Keratinocyte (primary cell): ENCODE data around the gene CCDC33. TPM values are rescaled to one million over a fixed set of nuclear protein-coding genes. Genes with fewer than 3 reads are reported as not detected.

Experiments used
- DNase-seq: peaks from one replicate; pipeline ENCODE4 v3.0.0-alpha.2; 2011; ENCODE audit warnings: low read depth, missing footprints, low spot score
- FAIRE-seq: peaks from 2 replicates; lab custom pipeline; 2011; peaks lifted over from hg19 to GRCh38; lab: Jason Lieb, UNC
- H2AFZ ChIP-seq: 2 replicates; pipeline ENCODE4 v1.6.0; 2012; ENCODE audit warnings: low read length, control low read depth, inconsistent platforms; ENCODE audit not compliant: control insufficient read depth
- H3K27ac ChIP-seq: 2 replicates; pipeline ENCODE4 v1.5.1; 2011; ENCODE audit warnings: low read length; ENCODE audit not compliant: control insufficient read depth, insufficient read depth
- H3K27me3 ChIP-seq: 3 replicates; pipeline ENCODE4 v1.6.0; 2011; ENCODE audit warnings: low read length; ENCODE audit not compliant: control insufficient read depth, insufficient read depth; ENCODE audit errors: extremely low read depth
- H3K36me3 ChIP-seq, 2 experiments: 2 replicates in 1 of 2; 3 replicates in 1 of 2; pipeline ENCODE4 v1.5.1; 2011; ENCODE audit warnings: low read length in 2 of 2, mild to moderate bottlenecking in 1 of 2; ENCODE audit not compliant: control insufficient read depth in 2 of 2, insufficient read depth in 2 of 2; ENCODE audit errors: extremely low read depth in 1 of 2
- H3K4me1 ChIP-seq: 3 replicates; pipeline ENCODE4 v1.5.1; 2011; ENCODE audit warnings: low read length; ENCODE audit not compliant: control insufficient read depth, insufficient read depth; ENCODE audit errors: extremely low read depth
- H3K4me2 ChIP-seq: 3 replicates; pipeline ENCODE4 v1.6.0; 2011; ENCODE audit warnings: low read depth, low read length; ENCODE audit not compliant: control insufficient read depth, insufficient read depth; ENCODE audit errors: extremely low read depth
- H3K4me3 ChIP-seq, 3 experiments: fragments of 200-600 bp in 1 of 3; sonication (generic) in 1 of 3; 2 replicates in 2 of 3; 3 replicates in 1 of 3; pipeline ENCODE4 v1.5.1; 2011 to 2016; ENCODE audit warnings: low read length in 3 of 3, mild to moderate bottlenecking in 3 of 3, control low read depth in 2 of 3, inconsistent platforms in 1 of 3, low read depth in 1 of 3, mixed read lengths in 1 of 3, mixed run types in 1 of 3, moderate library complexity in 1 of 3; ENCODE audit not compliant: control insufficient read depth in 2 of 3, insufficient read depth in 2 of 3; ENCODE audit errors: extremely low read depth in 1 of 3
- H3K79me2 ChIP-seq: 2 replicates; pipeline ENCODE4 v1.6.0; 2012; ENCODE audit warnings: low read length; ENCODE audit not compliant: control insufficient read depth, insufficient read depth
- H3K9ac ChIP-seq: 3 replicates; pipeline ENCODE4 v1.6.0; 2011; ENCODE audit warnings: low read length; ENCODE audit not compliant: control insufficient read depth, insufficient read depth; ENCODE audit errors: extremely low read depth
- H3K9me1 ChIP-seq: 3 replicates; pipeline ENCODE4 v1.6.0; 2011; ENCODE audit warnings: low read length; ENCODE audit not compliant: control insufficient read depth, insufficient read depth; ENCODE audit errors: extremely low read depth
- H3K9me3 ChIP-seq: 2 replicates; pipeline ENCODE4 v1.5.1; 2012; ENCODE audit warnings: low read depth, low read length; ENCODE audit not compliant: control insufficient read depth
- H4K20me1 ChIP-seq: 3 replicates; pipeline ENCODE4 v1.6.0; 2011; ENCODE audit warnings: low read length; ENCODE audit not compliant: control insufficient read depth, insufficient read depth; ENCODE audit errors: extremely low read depth
- CTCF ChIP-seq, 3 experiments: IDR thresholded peaks in 1 of 3; conservative IDR thresholded peaks in 1 of 3; optimal IDR thresholded peaks in 1 of 3; 2 replicates in 2 of 3; 3 replicates in 1 of 3; pipeline versions ENCODE3 to v1.5.1; 2011; ENCODE audit warnings: low read length in 3 of 3, mild to moderate bottlenecking in 3 of 3, moderate library complexity in 2 of 3, control low read depth in 1 of 3, inconsistent platforms in 1 of 3; ENCODE audit not compliant: insufficient read depth in 2 of 3; ENCODE audit errors: extremely low read depth in 1 of 3
- EZH2 ChIP-seq: IDR thresholded peaks from one replicate; pipeline ENCODE4 v1.6.1; 2012; ENCODE audit warnings: inconsistent platforms, mild to moderate bottlenecking, low read length, moderate library complexity
- dilution Hi-C: fragments of 300-500 bp; cut with MboI; formaldehyde crosslinking; loops from one replicate; pipeline ENCODE4 v1.7.0; 2020; ENCODE audit warnings: low sequenced_read_pairs; ENCODE audit not compliant: extremely low pct_ligation_motif_present
- polyA plus RNA-seq, 5 experiments: library from polyadenylated mRNA; depleted of rRNA in 3 of 5; stranded (reverse) in 3 of 5; stranded (forward) in 1 of 5; unstranded in 1 of 5; fragments of >200 nt; gene quantifications; 1 replicate in 1 of 5; 2 replicates in 3 of 5; 3 replicates in 1 of 5; pipeline versions ENCODE4 v1.2.1 to v1.2.3, GENCODE V29; 2011 to 2012; ENCODE audit warnings: missing spikeins in 2 of 5, low read depth in 1 of 5, low replicate concordance in 1 of 5

The CCDC33 gene
- polyA plus RNA-seq, 1 donor (not counting 4 experiments of a cell fraction or from before 2014, with no cell fraction given), result not detected

DNA sequence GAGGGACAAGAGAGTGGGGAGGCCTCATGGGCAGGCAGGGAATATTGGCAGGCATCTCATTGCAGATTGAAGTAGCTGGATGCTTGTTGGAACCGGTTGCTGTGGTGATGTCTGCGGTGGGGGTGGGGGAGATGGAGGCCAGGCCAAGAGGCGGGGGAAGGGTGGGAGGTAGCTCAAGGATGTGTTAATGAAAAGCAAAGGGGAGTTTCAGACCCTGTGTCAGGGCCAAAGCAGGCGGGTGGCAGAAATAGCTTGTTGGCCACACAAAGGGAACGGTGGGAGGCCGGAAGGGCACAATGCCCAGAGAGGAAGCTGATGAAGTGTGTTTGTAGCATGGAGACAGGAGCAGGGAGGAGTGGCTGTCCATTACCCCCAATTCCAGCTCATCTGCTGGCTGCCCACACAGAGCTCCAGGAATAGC, 28.0 kb downstream of the CCDC33 start:
- Histone ChIP-seq H3K79me2 (no peaks in the 10 kb centered on the region), H3K4me3 (no peak overlapping the region), H3K4me2 (no peak overlapping the region), H3K9me1 (no peaks in the 10 kb centered on the region), H3K27ac (no peak overlapping the region), H3K4me1 (no peaks in the 10 kb centered on the region), H4K20me1 (no peaks in the 10 kb centered on the region), H3K27me3 (peaks cover 23% of the 10 kb centered on the region), H2AFZ (no peak overlapping the region), H3K9ac (no peak overlapping the region), H3K9me3 (no peaks in the 10 kb centered on the region), H3K36me3 (no peaks in the 10 kb centered on the region)
- FAIRE-seq (no peak), DNase-seq (no peak)
- dilution Hi-C loops, result no loop called here
- TF ChIP-seq CTCF (optimal IDR thresholded peaks at IDR 0.05 in 1 of 3, IDR thresholded peaks at IDR 0.05 in 1 of 3, conservative IDR thresholded peaks at IDR 0.05 in 1 of 3; ENCODE audit: extremely low read depth in 1 of 3, insufficient read depth in 2 of 3, low read length in 3 of 3), result no peak
- no peak for TF ChIP-seq EZH2

GRCh38 chr15:74265046-74265639, 29.0 kb downstream of the CCDC33 start:
- no peak overlapping the region for H2AFZ ChIP-seq
- dilution Hi-C loops, result no loop called here
- no peaks in the 10 kb centered on the region for H3K9me1 ChIP-seq
- no peak overlapping the region for H3K4me3 ChIP-seq
- H3K9me3 ChIP-seq, result no peaks in the 10 kb centered on the region
- no peak for FAIRE-seq
- DNase-seq, result no peak
- H4K20me1 ChIP-seq, result no peaks in the 10 kb centered on the region
- H3K79me2 ChIP-seq, result no peaks in the 10 kb centered on the region
- H3K36me3 ChIP-seq, result no peaks in the 10 kb centered on the region
- H3K4me1 ChIP-seq, result no peaks in the 10 kb centered on the region
- TF ChIP-seq EZH2 (no peak), CTCF (optimal IDR thresholded peaks at IDR 0.05 in 1 of 3, IDR thresholded peaks at IDR 0.05 in 1 of 3, conservative IDR thresholded peaks at IDR 0.05 in 1 of 3; ENCODE audit: extremely low read depth in 1 of 3, insufficient read depth in 2 of 3, low read length in 3 of 3) (no peak)
- no peak overlapping the region for H3K27ac ChIP-seq
- no peak overlapping the region for H3K4me2 ChIP-seq
- H3K9ac ChIP-seq, result no peak overlapping the region
- peaks cover 17% of the 10 kb centered on the region for H3K27me3 ChIP-seq
